ENCODE results near the gene RPS3.
"Not testable (repeated sequence)": the region's sequence is repeated elsewhere in the genome, so short reads cannot be mapped to it uniquely, and the experiment has no call there.

RPS3 gene

GRCh38 chr11:75378776-75379175 is 20.5 kb upstream of the RPS3 start:
- not testable (repeated sequence) for H3K9me3 ChIP-seq (ENCODE audit: control insufficient read depth, low read length); H2BK120ac ChIP-seq (ENCODE audit: low read depth, low read length); H3K36me3 ChIP-seq (ENCODE audit: control insufficient read depth in 1 of 2, insufficient read depth in 2 of 2, low read depth in 1 of 2, low read length in 2 of 2); H4K8ac ChIP-seq (ENCODE audit: low read length); H3K4me2 ChIP-seq (ENCODE audit: low read length, poor library complexity, severe bottlenecking); H2BK5ac ChIP-seq (ENCODE audit: low read depth, low read length, poor library complexity, severe bottlenecking); H2AK5ac ChIP-seq (ENCODE audit: low read length, severe bottlenecking); H3K23ac ChIP-seq (ENCODE audit: low read length in 2 of 2); DNase-seq; H3K14ac ChIP-seq (ENCODE audit: low read length in 2 of 2); H4K91ac ChIP-seq (ENCODE audit: low read length); H3K27ac ChIP-seq (ENCODE audit: low read length, poor library complexity, severe bottlenecking); H2BK12ac ChIP-seq (ENCODE audit: low read length in 2 of 2); H3K27me3 ChIP-seq (ENCODE audit: control insufficient read depth in 1 of 2, insufficient read depth in 1 of 2, low read length in 2 of 2); H2AFZ ChIP-seq (ENCODE audit: low read depth, low read length); H2BK15ac ChIP-seq (ENCODE audit: low read depth, poor library complexity, severe bottlenecking); H3K79me1 ChIP-seq (replicated peaks; ENCODE audit: low read length, poor library complexity, severe bottlenecking); H3K9ac ChIP-seq (ENCODE audit: low read length); H3K4me3 ChIP-seq (ENCODE audit: insufficient read depth in 1 of 2, low read depth in 1 of 2, low read length in 2 of 2); H3K4ac ChIP-seq (ENCODE audit: low read depth in 1 of 2, low read length in 2 of 2)
- peak overlapping the region in 1 of 2 experiments; percentile 34 for H3K18ac ChIP-seq (ENCODE audit: low read depth in 1 of 2, low read length in 2 of 2)
- peaks cover 14% of the 10 kb centered on the region for H3K4me1 ChIP-seq (ENCODE audit: control insufficient read depth, insufficient read depth, low read depth, low read length)
- 91% methylated on average over 11 of the region's 17 CpGs for WGBS

- Histone ChIP-seq H3K4ac (ENCODE audit: low read depth in 1 of 2, low read length in 2 of 2) (no peak overlapping the region), H3K23ac (ENCODE audit: low read length in 2 of 2) (no peak overlapping the region), H4K8ac (ENCODE audit: low read length) (no peak overlapping the region), H2BK5ac (ENCODE audit: low read depth, low read length, poor library complexity, severe bottlenecking) (no peak overlapping the region), H2BK15ac (ENCODE audit: low read depth, poor library complexity, severe bottlenecking) (no peak overlapping the region), H3K36me3 (ENCODE audit: control insufficient read depth in 1 of 2, insufficient read depth in 2 of 2, low read depth in 1 of 2, low read length in 2 of 2) (no peaks in the 10 kb centered on the region), H3K9me3 (ENCODE audit: control insufficient read depth, low read length) (no peaks in the 10 kb centered on the region), H2AK5ac (ENCODE audit: low read length, severe bottlenecking) (no peak overlapping the region), H3K4me3 (ENCODE audit: insufficient read depth in 1 of 2, low read depth in 1 of 2, low read length in 2 of 2) (no peak overlapping the region), H3K4me2 (ENCODE audit: low read length, poor library complexity, severe bottlenecking) (no peak overlapping the region), H3K18ac (ENCODE audit: low read depth in 1 of 2, low read length in 2 of 2) (no peak overlapping the region), H3K27ac (ENCODE audit: low read length, poor library complexity, severe bottlenecking) (no peak overlapping the region), H2AFZ (ENCODE audit: low read depth, low read length) (no peak overlapping the region), H4K91ac (ENCODE audit: low read length) (no peak overlapping the region), H3K14ac (ENCODE audit: low read length in 2 of 2) (no peak overlapping the region), H3K9ac (ENCODE audit: low read length) (no peak overlapping the region), H2BK12ac (ENCODE audit: low read length in 2 of 2) (no peak overlapping the region), H2BK120ac (ENCODE audit: low read depth, low read length) (no peak overlapping the region), H3K4me1 (ENCODE audit: control insufficient read depth, insufficient read depth, low read depth, low read length) (peaks cover 18% of the 10 kb centered on the region), H3K27me3 (ENCODE audit: control insufficient read depth in 1 of 2, insufficient read depth in 1 of 2, low read length in 2 of 2) (no peaks in the 10 kb centered on the region), H3K79me1 (replicated peaks; ENCODE audit: low read length, poor library complexity, severe bottlenecking) (no peaks in the 10 kb centered on the region)
- no CpG with 5 or more reads among the region's 2 CpGs for WGBS
- DNase-seq: no peak
Observed at GRCh38 chr11:75380245-75380644, 19.1 kb upstream of the RPS3 start.

- no peaks in the 10 kb centered on the region for H3K9me3 ChIP-seq (ENCODE audit: control insufficient read depth, low read length)
- peak overlapping the region; percentile 71 for H2BK15ac ChIP-seq (ENCODE audit: low read depth, poor library complexity, severe bottlenecking)
- H3K9ac ChIP-seq (ENCODE audit: low read length): no peak overlapping the region
- no peak overlapping the region for H2BK5ac ChIP-seq (ENCODE audit: low read depth, low read length, poor library complexity, severe bottlenecking)
- H3K4me2 ChIP-seq (ENCODE audit: low read length, poor library complexity, severe bottlenecking): no peak overlapping the region
- H2BK120ac ChIP-seq (ENCODE audit: low read depth, low read length): no peak overlapping the region
- H3K4me3 ChIP-seq (ENCODE audit: insufficient read depth in 1 of 2, low read depth in 1 of 2, low read length in 2 of 2): no peak overlapping the region
- no peak overlapping the region for H2AFZ ChIP-seq (ENCODE audit: low read depth, low read length)
- no peaks in the 10 kb centered on the region for H3K79me1 ChIP-seq (replicated peaks; ENCODE audit: low read length, poor library complexity, severe bottlenecking)
- H3K23ac ChIP-seq (ENCODE audit: low read length in 2 of 2): no peak overlapping the region
- H3K27ac ChIP-seq (ENCODE audit: low read length, poor library complexity, severe bottlenecking): peak overlapping the region; percentile 6
- H3K27me3 ChIP-seq (ENCODE audit: control insufficient read depth in 1 of 2, insufficient read depth in 1 of 2, low read length in 2 of 2): no peaks in the 10 kb centered on the region
- 82% methylated on average over 5 of the region's 7 CpGs for WGBS
- peak overlapping the region in 1 of 2 experiments; percentile 1 for H3K4ac ChIP-seq (ENCODE audit: low read depth in 1 of 2, low read length in 2 of 2)
- H3K4me1 ChIP-seq (ENCODE audit: control insufficient read depth, insufficient read depth, low read depth, low read length): peaks cover 18% of the 10 kb centered on the region
- no peaks in the 10 kb centered on the region for H3K36me3 ChIP-seq (ENCODE audit: control insufficient read depth in 1 of 2, insufficient read depth in 2 of 2, low read depth in 1 of 2, low read length in 2 of 2)
- peak overlapping the region in 1 of 2 experiments; percentile 60 for H2BK12ac ChIP-seq (ENCODE audit: low read length in 2 of 2)
- H3K18ac ChIP-seq (ENCODE audit: low read depth in 1 of 2, low read length in 2 of 2): peak overlapping the region in 1 of 2 experiments; percentile 41
- H2AK5ac ChIP-seq (ENCODE audit: low read length, severe bottlenecking): peak overlapping the region; percentile 56
- no peak overlapping the region for H4K8ac ChIP-seq (ENCODE audit: low read length)
- H4K91ac ChIP-seq (ENCODE audit: low read length): no peak overlapping the region
- H3K14ac ChIP-seq (ENCODE audit: low read length in 2 of 2): no peak overlapping the region
- DNase-seq: peak; percentile 42
Observed at GRCh38 chr11:75380716-75381420, 18.4 kb upstream of the RPS3 start.

- H3K9me3 ChIP-seq (ENCODE audit: control insufficient read depth, low read length): no peaks in the 10 kb centered on the region
- peak overlapping the region; percentile 51 for H2AFZ ChIP-seq (ENCODE audit: low read depth, low read length)
- no peaks in the 10 kb centered on the region for H3K36me3 ChIP-seq (ENCODE audit: control insufficient read depth in 1 of 2, insufficient read depth in 2 of 2, low read depth in 1 of 2, low read length in 2 of 2)
- peak overlapping the region; percentile 24 for H3K18ac ChIP-seq (ENCODE audit: low read depth in 1 of 2, low read length in 2 of 2)
- WGBS: 25% methylated on average over 3 of the region's 3 CpGs
- DNase-seq: no peak
- H4K8ac ChIP-seq (ENCODE audit: low read length): no peak overlapping the region
- no peak overlapping the region for H3K9ac ChIP-seq (ENCODE audit: low read length)
- H2BK12ac ChIP-seq (ENCODE audit: low read length in 2 of 2): peak overlapping the region; percentile 77 to 79
- H2BK15ac ChIP-seq (ENCODE audit: low read depth, poor library complexity, severe bottlenecking): peak overlapping the region; percentile 86
- H3K27ac ChIP-seq (ENCODE audit: low read length, poor library complexity, severe bottlenecking): no peak overlapping the region
- no peak overlapping the region for H2AK5ac ChIP-seq (ENCODE audit: low read length, severe bottlenecking)
- H3K4ac ChIP-seq (ENCODE audit: low read depth in 1 of 2, low read length in 2 of 2): no peak overlapping the region
- H3K4me1 ChIP-seq (ENCODE audit: control insufficient read depth, insufficient read depth, low read depth, low read length): peaks cover 21% of the 10 kb centered on the region
- no peak overlapping the region for H3K23ac ChIP-seq (ENCODE audit: low read length in 2 of 2)
- no peaks in the 10 kb centered on the region for H3K27me3 ChIP-seq (ENCODE audit: control insufficient read depth in 1 of 2, insufficient read depth in 1 of 2, low read length in 2 of 2)
- no peak overlapping the region for H3K4me3 ChIP-seq (ENCODE audit: insufficient read depth in 1 of 2, low read depth in 1 of 2, low read length in 2 of 2)
- peak overlapping the region; percentile 9 for H2BK5ac ChIP-seq (ENCODE audit: low read depth, low read length, poor library complexity, severe bottlenecking)
- peak overlapping the region; percentile 76 for H2BK120ac ChIP-seq (ENCODE audit: low read depth, low read length)
- no peaks in the 10 kb centered on the region for H3K79me1 ChIP-seq (replicated peaks; ENCODE audit: low read length, poor library complexity, severe bottlenecking)
- H3K14ac ChIP-seq (ENCODE audit: low read length in 2 of 2): no peak overlapping the region
- H3K4me2 ChIP-seq (ENCODE audit: low read length, poor library complexity, severe bottlenecking): no peak overlapping the region
- H4K91ac ChIP-seq (ENCODE audit: low read length): no peak overlapping the region
Observed at GRCh38 chr11:75383246-75383645, 16.1 kb upstream of the RPS3 start.

Measured in mesenchymal stem cell (in vitro differentiated cells and primary cell).